Measurements from ENCODE around the gene NBEAL1. TPM values are rescaled to one million over a fixed set of nuclear protein-coding genes. Genes with fewer than 3 reads are reported as not detected.
"Not testable (repeated sequence)": the region's sequence is repeated elsewhere in the genome, so short reads cannot be mapped to it uniquely, and the experiment has no call there.

NBEAL1 gene
- total RNA-seq, 4 donors from 2014 or later: 43.7 to 140 (median 90.2) TPM

DNA sequence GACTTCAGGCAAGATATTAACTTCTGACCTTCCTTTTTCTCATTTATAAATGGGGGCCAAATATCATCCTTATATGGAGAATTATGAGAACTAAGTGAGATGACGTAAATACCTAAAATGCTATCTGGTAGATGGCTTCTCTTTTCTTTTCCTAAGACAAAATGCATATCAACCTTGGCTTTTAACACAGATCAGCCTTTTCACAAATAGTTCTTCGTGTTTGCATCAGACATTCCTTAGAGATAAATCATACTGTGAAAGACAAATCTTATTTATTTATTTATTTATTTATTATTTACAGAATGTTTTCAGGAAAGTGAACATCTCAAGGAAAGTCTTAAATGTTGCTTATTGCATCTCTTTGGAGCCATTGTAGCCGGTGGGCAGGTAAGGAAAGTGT, 62.8 kb downstream of the NBEAL1 start:
- Histone ChIP-seq H3K4me1 (no peaks in the 10 kb centered on the region), H3K27me3 (no peaks in the 10 kb centered on the region), H3K27ac (no peak overlapping the region), H3K36me3 (peaks cover 0 to 19% (median 0%) of the 10 kb centered on the region in 3 donors), H3K9me3 (no peaks in the 10 kb centered on the region), H3K4me3 (no peak overlapping the region)
- TF ChIP-seq POLR2A (IDR thresholded peaks at IDR 0.05): no peak
- TF ChIP-seq, protein P1, sequence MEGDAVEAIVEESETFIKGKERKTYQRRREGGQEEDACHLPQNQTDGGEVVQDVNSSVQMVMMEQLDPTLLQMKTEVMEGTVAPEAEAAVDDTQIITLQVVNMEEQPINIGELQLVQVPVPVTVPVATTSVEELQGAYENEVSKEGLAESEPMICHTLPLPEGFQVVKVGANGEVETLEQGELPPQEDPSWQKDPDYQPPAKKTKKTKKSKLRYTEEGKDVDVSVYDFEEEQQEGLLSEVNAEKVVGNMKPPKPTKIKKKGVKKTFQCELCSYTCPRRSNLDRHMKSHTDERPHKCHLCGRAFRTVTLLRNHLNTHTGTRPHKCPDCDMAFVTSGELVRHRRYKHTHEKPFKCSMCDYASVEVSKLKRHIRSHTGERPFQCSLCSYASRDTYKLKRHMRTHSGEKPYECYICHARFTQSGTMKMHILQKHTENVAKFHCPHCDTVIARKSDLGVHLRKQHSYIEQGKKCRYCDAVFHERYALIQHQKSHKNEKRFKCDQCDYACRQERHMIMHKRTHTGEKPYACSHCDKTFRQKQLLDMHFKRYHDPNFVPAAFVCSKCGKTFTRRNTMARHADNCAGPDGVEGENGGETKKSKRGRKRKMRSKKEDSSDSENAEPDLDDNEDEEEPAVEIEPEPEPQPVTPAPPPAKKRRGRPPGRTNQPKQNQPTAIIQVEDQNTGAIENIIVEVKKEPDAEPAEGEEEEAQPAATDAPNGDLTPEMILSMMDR (IDR thresholded peaks at IDR 0.05): no peak
- no peak for DNase-seq

DNA sequence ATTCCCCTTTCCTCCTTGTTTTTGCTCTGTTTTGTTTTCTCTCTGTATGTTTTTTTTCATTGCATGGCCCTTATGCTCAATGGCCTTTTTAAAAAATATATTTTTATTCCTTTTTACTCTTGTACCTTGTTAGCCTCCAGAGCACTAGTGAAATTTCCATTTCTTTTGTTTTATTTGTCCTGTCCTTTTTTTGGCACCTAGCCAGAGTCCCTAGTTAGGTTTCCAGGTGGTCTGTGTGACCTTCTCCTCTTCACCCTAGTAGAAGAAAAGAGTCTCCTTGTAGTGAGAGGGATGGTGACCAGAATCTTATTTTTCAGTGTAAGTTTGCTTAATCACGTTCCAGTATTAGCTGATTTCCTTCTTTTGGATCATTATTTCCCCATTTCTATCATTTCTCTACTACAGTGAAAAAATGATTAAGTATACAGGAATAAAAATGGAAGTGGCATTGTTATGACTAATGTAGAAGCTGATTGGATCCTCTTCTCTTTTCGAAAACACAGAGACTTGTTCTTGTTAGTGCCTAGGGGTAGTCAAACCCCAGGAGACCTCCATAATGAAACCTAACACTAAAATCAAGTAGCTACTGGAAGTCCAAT, 65.9 kb downstream of the NBEAL1 start:
- DNase-seq: no peak

DNA sequence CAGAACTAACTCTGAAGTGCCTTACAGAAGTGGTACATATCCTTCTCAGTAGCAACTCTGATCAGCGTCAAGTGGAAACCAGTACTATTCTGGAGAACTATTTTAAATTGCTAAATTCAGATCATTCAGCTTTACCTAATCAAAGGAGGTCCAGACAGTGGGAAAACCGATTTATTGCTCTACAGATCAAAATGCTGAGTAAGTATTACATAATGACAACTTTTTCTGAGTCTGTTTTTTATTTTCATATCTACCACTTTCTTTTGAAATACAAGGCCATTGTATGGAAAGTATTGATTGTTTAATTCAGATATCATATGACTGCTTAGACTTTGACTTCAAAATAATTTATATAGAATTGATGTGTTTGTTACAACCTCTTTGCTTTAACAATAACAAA, 68.7 kb downstream of the NBEAL1 start:
- TF ChIP-seq, protein P1 (IDR thresholded peaks at IDR 0.05): no peak
- TF ChIP-seq POLR2A (IDR thresholded peaks at IDR 0.05): no peak
- Histone ChIP-seq H3K9me3 (no peaks in the 10 kb centered on the region), H3K36me3 (peaks cover 0 to 33% (median 0%) of the 10 kb centered on the region in 3 donors), H3K4me3 (no peak overlapping the region), H3K4me1 (no peaks in the 10 kb centered on the region), H3K27ac (no peak overlapping the region), H3K27me3 (no peaks in the 10 kb centered on the region)
- no peak for DNase-seq

More for the DNA sequence above, 65.9 kb downstream of the NBEAL1 start:
- H3K27me3 ChIP-seq: no peaks in the 10 kb centered on the region
- H3K4me1 ChIP-seq: no peaks in the 10 kb centered on the region
- TF ChIP-seq, protein P1 (IDR thresholded peaks at IDR 0.05): no peak
- no peak for TF ChIP-seq POLR2A (IDR thresholded peaks at IDR 0.05)
- no peak overlapping the region for H3K27ac ChIP-seq
- peaks cover 0 to 24% (median 0%) of the 10 kb centered on the region in 3 donors for H3K36me3 ChIP-seq
- no peak overlapping the region for H3K4me3 ChIP-seq
- H3K9me3 ChIP-seq: no peaks in the 10 kb centered on the region

DNA sequence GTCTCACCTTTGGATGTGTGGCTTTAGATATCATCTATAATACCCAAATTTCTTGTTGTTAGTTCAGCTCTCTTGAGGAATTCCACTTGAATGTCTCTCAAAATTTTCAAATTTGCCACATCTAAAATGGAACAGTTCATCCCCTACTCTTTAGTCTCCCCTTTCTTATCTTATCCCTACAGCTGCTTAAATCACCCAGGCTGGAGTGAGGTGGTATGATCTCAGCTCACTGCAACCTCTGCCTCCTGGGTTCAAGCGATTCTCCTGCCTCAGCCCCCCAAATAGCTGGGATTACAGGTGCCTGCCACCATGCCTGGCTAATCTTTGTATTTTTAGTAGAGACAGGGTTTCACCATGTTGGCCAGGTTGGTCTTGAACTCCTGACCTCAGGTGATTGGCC, 71.7 kb downstream of the NBEAL1 start:
- H3K4me3 ChIP-seq, H3K4me1 ChIP-seq, H3K27me3 ChIP-seq, H3K9me3 ChIP-seq, DNase-seq, H3K27ac ChIP-seq: not testable (repeated sequence)
- peaks cover 0 to 25% (median 0%) of the 10 kb centered on the region in 3 donors for H3K36me3 ChIP-seq

DNA sequence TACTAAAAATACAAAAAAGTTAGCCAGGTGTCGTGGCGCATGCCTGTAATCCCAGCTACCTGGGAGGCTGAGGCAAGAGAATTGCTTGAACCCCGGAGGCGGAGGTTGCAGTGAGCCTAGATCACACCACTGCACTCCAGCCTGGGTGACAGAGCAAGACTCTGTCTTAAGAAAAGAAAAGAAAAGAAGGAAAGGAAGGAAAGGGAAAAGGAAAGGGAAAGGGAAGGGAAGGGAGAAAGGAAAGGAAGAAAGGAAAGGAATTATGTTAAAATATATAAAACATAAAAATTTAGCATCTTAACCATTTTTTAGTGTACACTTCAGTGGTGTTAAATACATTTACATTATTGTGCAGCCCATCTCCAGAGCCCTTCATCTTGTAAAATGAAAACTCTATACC, 76.0 kb downstream of the NBEAL1 start:
- not testable (repeated sequence) for H3K9me3 ChIP-seq, DNase-seq, H3K4me3 ChIP-seq, H3K27me3 ChIP-seq, H3K4me1 ChIP-seq, H3K27ac ChIP-seq
- H3K36me3 ChIP-seq: peaks cover 0 to 15% (median 0%) of the 10 kb centered on the region in 3 donors

DNA sequence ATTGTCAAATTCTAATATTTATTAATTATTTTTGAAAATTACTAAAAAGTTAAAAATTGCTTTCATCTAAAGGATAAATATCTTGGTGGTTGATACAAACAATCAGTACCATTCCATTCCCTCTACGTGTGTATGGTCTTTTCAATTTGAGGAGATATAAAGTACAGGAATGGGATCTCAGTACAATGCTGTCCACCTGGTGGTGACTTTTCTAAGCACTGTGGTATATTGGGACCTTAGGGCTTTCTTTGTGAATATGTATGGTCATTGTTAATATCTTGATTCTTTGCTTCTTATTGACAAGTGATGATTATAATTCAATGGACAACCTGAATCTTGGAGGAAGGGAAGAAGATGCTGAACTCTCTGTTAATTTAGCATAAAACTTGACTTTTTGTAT, 83.1 kb downstream of the NBEAL1 start:
- no peaks in the 10 kb centered on the region for H3K4me1 ChIP-seq
- no peak overlapping the region for H3K27ac ChIP-seq
- TF ChIP-seq, protein P1 (IDR thresholded peaks at IDR 0.05): peak in 4 of 6 experiments; percentile 4 to 46 (median 38)
- no peak for TF ChIP-seq POLR2A (IDR thresholded peaks at IDR 0.05)
- H3K9me3 ChIP-seq: no peaks in the 10 kb centered on the region
- DNase-seq: no peak
- no peak overlapping the region for H3K4me3 ChIP-seq
- peaks cover 0 to 22% (median 0%) of the 10 kb centered on the region in 3 donors for H3K36me3 ChIP-seq
- no peaks in the 10 kb centered on the region for H3K27me3 ChIP-seq

DNA sequence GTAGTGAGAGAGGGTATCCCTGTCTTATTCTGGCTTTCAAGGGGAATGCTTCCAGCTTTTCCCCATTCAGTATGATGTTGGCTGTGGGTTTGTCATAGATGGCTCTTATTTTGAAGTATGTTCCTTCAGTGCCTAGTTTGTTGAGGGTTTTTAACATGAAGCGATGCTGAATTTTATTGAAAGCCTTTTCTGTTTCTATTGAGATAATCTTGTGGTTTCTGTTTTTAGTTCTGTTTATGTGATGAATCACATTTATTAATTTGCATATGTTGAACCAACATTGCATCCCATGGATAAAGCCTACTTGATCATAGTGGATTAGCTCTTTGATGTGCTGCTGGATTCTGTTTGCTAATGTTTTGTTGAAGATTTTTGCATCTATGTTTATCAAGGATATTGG, 87.7 kb downstream of the NBEAL1 start:
- not testable (repeated sequence) for H3K4me3 ChIP-seq, H3K27ac ChIP-seq, H3K27me3 ChIP-seq, DNase-seq, H3K4me1 ChIP-seq, H3K9me3 ChIP-seq
- peaks cover 0 to 36% (median 0%) of the 10 kb centered on the region in 3 donors for H3K36me3 ChIP-seq

All from Peyer's patch (tissue), 4 donors.